Body of pancreas (tissue), 4 donors: ENCODE results near the gene ZDHHC1. TPM values are rescaled to one million over a fixed set of nuclear protein-coding genes. Genes with fewer than 3 reads are reported as not detected.

Experiments
- ATAC-seq: fragments of 150-250 bp; one replicate; pipeline ENCODE4 v1.9.1; 2016
- DNase-seq, 4 donors: peaks; one replicate each; pipeline ENCODE4 v3.0.0-alpha.2; 2019
- H3K27ac ChIP-seq, 4 donors: fragments of 200-600 bp; sonication (generic); 1 replicate in 3 of 4; 2 replicates in 1 of 4; pipeline versions ENCODE4 v1.5.1 to v1.6.1; 2016 to 2019; ENCODE audit warnings: mild to moderate bottlenecking in 1 of 4, mixed read lengths in 1 of 4, moderate library complexity in 1 of 4
- H3K27me3 ChIP-seq, 2 donors: fragments of 200-600 bp; sonication (generic); one replicate each; pipeline ENCODE4 v1.6.0; 2016; ENCODE audit warnings: mild to moderate bottlenecking in 1 of 2
- H3K36me3 ChIP-seq, 2 donors: fragments of 200-600 bp; sonication (generic); replicated peaks in 1 of 2; 2 replicates each; pipeline ENCODE4 v1.5.1; 2016; ENCODE audit warnings: low read depth in 2 of 2; ENCODE audit not compliant: insufficient read depth in 1 of 2
- H3K4me1 ChIP-seq: fragments of 200-600 bp; sonication (generic); one replicate; pipeline ENCODE4 v1.6.0; 2016
- H3K4me3 ChIP-seq, 2 donors: fragments of 200-600 bp; sonication (generic); 1 replicate in 1 of 2; 2 replicates in 1 of 2; pipeline ENCODE4 v1.5.1; 2016 to 2019
- H3K9me3 ChIP-seq, 3 donors: fragments of 200-600 bp; sonication (generic); 1 replicate in 2 of 3; 2 replicates in 1 of 3; pipeline ENCODE4 v1.5.1; 2016
- POLR2A ChIP-seq, 3 donors: fragments of 450-650 bp; IDR thresholded peaks; one replicate each; pipeline ENCODE4 v1.6.1; 2016; ENCODE audit warnings: antibody characterized with exemption in 3 of 3, mild to moderate bottlenecking in 2 of 3
- WGBS, 2 donors: methylation state at CpG; one replicate each; pipeline ENCODE4 v1.1.5; 2017; 5-methylcytosine and 5-hydroxymethylcytosine counted together
- intact Hi-C: fragments of 100-400 bp; cut with DNase I; formaldehyde crosslinking; loops from one replicate; pipeline ENCODE4 v1.15.1; 2023
- total RNA-seq, 2 donors: library from RNA; depleted of rRNA; stranded (reverse); fragments of >200 nt; gene quantifications; one replicate each; pipeline ENCODE4 v1.1.0, GENCODE V29; 2016
- TF ChIP-seq, protein P1 (sequence below), 7 experiments: fragments of 450-650 bp in 4 of 7; fragments of 200-600 bp in 3 of 7; sonication (generic) in 3 of 7; IDR thresholded peaks; one replicate each; pipeline ENCODE4 v1.5.1; 2016 to 2019; ENCODE audit warnings: antibody characterized with exemption in 7 of 7

ZDHHC1 gene
- total RNA-seq, 2 donors from 2014 or later: 13.0 to 57.0 TPM

DNA sequence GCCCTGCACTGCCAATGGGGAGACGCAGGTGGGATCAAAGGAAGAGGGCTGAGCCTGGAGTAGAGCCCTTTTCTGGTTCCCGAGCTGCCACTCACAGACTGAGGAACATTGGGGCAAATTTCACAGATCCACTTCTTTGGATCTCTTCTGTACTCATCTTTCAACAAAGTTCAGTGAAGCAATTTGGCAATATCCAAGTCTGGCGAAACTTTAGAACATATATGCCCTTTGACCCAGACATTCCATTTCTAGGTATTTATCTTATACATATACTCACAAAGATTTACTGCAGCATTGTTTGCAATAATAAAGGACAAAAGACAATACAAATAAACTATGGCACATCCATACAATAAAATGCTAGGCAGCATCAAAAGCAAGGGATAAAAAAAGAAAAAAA is 4.9 kb downstream of the ZDHHC1 start:
- intact Hi-C loops: no loop called here
- 90 to 91% methylated on average over 3 of the region's 3 CpGs for WGBS, 2 donors

DNA sequence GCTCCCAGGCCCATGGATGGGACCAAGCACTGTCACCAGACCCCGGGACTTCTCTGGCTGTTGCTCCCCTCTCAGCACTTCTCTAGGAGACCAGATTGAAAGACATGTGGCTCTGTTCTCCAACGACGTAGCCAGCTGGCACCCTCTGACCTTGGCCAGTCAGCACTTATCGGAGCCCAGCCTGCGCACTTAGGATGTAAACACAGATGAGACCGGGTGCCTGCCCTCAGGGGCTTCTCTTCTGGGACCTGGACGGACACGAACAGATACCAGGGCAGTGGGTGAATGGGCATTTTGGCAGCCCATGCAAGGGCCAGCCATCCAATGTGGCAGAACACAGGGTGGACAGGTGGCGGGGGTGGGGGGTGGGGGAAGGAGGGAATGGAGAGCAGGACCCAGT is 6.6 kb downstream of the ZDHHC1 start:
- WGBS, 2 donors: 60 to 62% methylated on average over 9 of the region's 9 CpGs
- H3K36me3 ChIP-seq: no peaks in the 10 kb centered on the region
- no peaks in the 10 kb centered on the region for H3K27me3 ChIP-seq
- H3K27ac ChIP-seq: no peak overlapping the region
- no peak overlapping the region for H3K4me3 ChIP-seq
- intact Hi-C loops: no loop called here
- TF ChIP-seq, protein P1, sequence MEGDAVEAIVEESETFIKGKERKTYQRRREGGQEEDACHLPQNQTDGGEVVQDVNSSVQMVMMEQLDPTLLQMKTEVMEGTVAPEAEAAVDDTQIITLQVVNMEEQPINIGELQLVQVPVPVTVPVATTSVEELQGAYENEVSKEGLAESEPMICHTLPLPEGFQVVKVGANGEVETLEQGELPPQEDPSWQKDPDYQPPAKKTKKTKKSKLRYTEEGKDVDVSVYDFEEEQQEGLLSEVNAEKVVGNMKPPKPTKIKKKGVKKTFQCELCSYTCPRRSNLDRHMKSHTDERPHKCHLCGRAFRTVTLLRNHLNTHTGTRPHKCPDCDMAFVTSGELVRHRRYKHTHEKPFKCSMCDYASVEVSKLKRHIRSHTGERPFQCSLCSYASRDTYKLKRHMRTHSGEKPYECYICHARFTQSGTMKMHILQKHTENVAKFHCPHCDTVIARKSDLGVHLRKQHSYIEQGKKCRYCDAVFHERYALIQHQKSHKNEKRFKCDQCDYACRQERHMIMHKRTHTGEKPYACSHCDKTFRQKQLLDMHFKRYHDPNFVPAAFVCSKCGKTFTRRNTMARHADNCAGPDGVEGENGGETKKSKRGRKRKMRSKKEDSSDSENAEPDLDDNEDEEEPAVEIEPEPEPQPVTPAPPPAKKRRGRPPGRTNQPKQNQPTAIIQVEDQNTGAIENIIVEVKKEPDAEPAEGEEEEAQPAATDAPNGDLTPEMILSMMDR (IDR thresholded peaks at IDR 0.05): no peak
- TF ChIP-seq POLR2A (IDR thresholded peaks at IDR 0.05): no peak
- H3K9me3 ChIP-seq: no peaks in the 10 kb centered on the region
- peak in 1 of 4 donors; percentile 43 for DNase-seq
- H3K4me1 ChIP-seq: peaks cover 14% of the 10 kb centered on the region
- no peak for ATAC-seq

More for the DNA sequence above, 4.9 kb downstream of the ZDHHC1 start:
- ATAC-seq: no peak
- Histone ChIP-seq H3K36me3 (no peaks in the 10 kb centered on the region), H3K4me1 (peaks cover 16% of the 10 kb centered on the region), H3K27ac (no peak overlapping the region), H3K9me3 (no peaks in the 10 kb centered on the region), H3K4me3 (no peak overlapping the region), H3K27me3 (no peaks in the 10 kb centered on the region)
- DNase-seq: no peak
- TF ChIP-seq, protein P1 (IDR thresholded peaks at IDR 0.05): no peak
- no peak for TF ChIP-seq POLR2A (IDR thresholded peaks at IDR 0.05)

DNA sequence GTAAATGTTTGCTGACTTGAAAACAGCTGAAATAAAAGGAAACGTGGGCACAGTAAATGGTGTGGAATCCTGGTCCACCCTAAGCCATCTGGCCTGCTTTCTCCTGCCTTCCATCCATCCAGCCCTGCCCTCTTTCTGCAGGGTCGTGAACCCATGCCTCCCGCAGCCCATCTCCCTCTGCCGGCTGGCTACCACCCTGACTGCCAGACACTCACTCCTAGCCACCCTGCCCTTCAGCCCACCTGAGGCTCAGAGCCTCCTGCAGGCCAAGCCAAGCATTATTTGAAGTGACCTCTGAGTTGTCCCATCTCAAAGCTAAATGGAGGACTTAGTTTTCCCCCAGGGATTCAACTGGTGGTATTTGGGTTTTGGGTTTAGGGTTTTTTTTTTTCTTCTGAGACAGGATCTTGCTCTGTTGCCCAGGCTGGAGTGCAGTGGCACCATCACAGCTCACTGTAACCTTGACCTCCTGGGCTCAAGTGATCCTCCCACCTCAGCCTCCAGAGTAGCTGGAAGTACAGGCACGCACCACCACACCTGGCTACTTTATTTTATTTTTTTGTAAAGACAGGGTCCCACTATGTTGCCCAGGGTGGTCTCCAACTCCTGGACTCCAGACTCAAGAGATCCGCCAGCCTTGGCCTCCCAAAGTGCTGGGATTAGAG is 8.4 kb downstream of the ZDHHC1 start:
- intact Hi-C loops: no loop called here
- Histone ChIP-seq H3K4me3 (no peak overlapping the region), H3K9me3 (no peaks in the 10 kb centered on the region), H3K4me1 (peaks cover 22% of the 10 kb centered on the region), H3K36me3 (no peaks in the 10 kb centered on the region), H3K27me3 (no peaks in the 10 kb centered on the region), H3K27ac (no peak overlapping the region)
- TF ChIP-seq, protein P1 (IDR thresholded peaks at IDR 0.05): no peak
- no peak for TF ChIP-seq POLR2A (IDR thresholded peaks at IDR 0.05)
- ATAC-seq (no peak), DNase-seq (no peak)
- WGBS, 2 donors: 81 to 83% methylated on average over 6 of the region's 6 CpGs

DNA sequence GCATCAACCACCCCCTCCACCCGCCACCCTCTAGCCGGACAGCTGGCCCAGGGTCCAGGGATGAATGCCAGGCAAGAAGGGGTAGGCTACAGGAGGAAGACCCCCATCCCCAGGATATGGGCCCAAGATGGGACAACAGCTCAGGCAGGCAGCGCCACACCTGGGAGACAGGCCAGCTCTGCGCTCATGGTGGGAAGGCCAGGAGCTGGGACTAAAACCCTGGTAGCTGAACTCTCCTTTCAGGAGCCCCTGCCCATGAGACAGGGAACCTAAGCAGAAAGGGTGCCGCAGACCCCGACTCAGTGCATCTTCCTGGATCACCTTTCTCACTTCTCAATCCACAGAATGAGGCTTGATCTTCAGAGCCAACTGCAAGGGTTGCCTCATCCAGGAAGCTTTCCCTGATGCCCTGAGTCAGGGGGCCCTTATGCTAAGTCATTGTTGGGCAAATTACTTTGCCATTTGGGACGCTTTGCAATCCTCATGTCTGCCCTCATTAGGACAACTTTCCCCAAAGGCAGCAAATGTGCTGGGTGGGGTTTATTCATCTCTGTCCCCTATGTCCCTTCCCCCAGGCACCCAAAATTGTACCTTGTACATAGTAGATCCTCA is 9.0 kb downstream of the ZDHHC1 start:
- Histone ChIP-seq H3K36me3 (no peaks in the 10 kb centered on the region), H3K4me1 (peaks cover 26% of the 10 kb centered on the region), H3K27ac (no peak overlapping the region), H3K27me3 (no peaks in the 10 kb centered on the region), H3K9me3 (no peaks in the 10 kb centered on the region), H3K4me3 (no peak overlapping the region)
- 84 to 86% methylated on average over 5 to 7 of the region's 7 CpGs for WGBS, 2 donors
- TF ChIP-seq, protein P1 (IDR thresholded peaks at IDR 0.05): no peak
- TF ChIP-seq POLR2A (IDR thresholded peaks at IDR 0.05): no peak
- no peak for ATAC-seq
- DNase-seq: no peak
- intact Hi-C loops: no loop called here
